Nephron progenitor cell (in vitro differentiated cells): ENCODE measurements around the gene AGXT.

Source experiments
- DNase-seq: peaks from one replicate; pipeline ENCODE4 v3.0.0; 2021
- H3K27ac Mint-ChIP-seq: 2 replicates; pipeline ENCODE4 v1.8.0; 2021; ENCODE audit warnings: mild to moderate bottlenecking, moderate library complexity, mixed read lengths
- H3K27me3 Mint-ChIP-seq: 2 replicates; pipeline ENCODE4 v1.8.0; 2021; ENCODE audit warnings: mild to moderate bottlenecking, low read depth, mixed read lengths; ENCODE audit not compliant: poor library complexity
- H3K36me3 Mint-ChIP-seq: 2 replicates; pipeline ENCODE4 v1.8.0; 2021; ENCODE audit warnings: low read depth, mixed read lengths
- H3K4me1 Mint-ChIP-seq: 2 replicates; pipeline ENCODE4 v1.8.0; 2021; ENCODE audit warnings: mixed read lengths
- H3K4me3 Mint-ChIP-seq: 2 replicates; pipeline ENCODE4 v1.8.0; 2021; ENCODE audit warnings: mild to moderate bottlenecking, moderate library complexity, mixed read lengths
- H3K9me3 Mint-ChIP-seq: 2 replicates; pipeline ENCODE4 v1.8.0; 2021; ENCODE audit warnings: mild to moderate bottlenecking, moderate library complexity, mixed read lengths
- CTCF ChIP-seq: fragments of 200-600 bp; sonication (generic); IDR thresholded peaks from 2 replicates; pipeline ENCODE4 v1.5.0; 2021; ENCODE audit warnings: antibody characterized with exemption

Gene AGXT

GRCh38 chr2:240886678-240887609 is 18.3 kb downstream of the AGXT start:
- Mint-ChIP-seq H3K9me3 (no peaks in the 10 kb centered on the region), H3K4me3 (no peak overlapping the region), H3K36me3 (no peaks in the 10 kb centered on the region)

GRCh38 chr2:240887631-240888030 is 19.0 kb downstream of the AGXT start:
- peaks cover 5% of the 10 kb centered on the region for H3K27me3 Mint-ChIP-seq
- H3K4me3 Mint-ChIP-seq: no peak overlapping the region
- H3K36me3 Mint-ChIP-seq: no peaks in the 10 kb centered on the region
- DNase-seq: no peak
- no peak for TF ChIP-seq CTCF
- no peaks in the 10 kb centered on the region for H3K9me3 Mint-ChIP-seq
- H3K4me1 Mint-ChIP-seq: no peaks in the 10 kb centered on the region
- no peak overlapping the region for H3K27ac Mint-ChIP-seq

More at GRCh38 chr2:240886678-240887609, 18.3 kb downstream of the AGXT start:
- no peak for TF ChIP-seq CTCF
- H3K27me3 Mint-ChIP-seq: peaks cover 7% of the 10 kb centered on the region
- no peak overlapping the region for H3K27ac Mint-ChIP-seq
- no peaks in the 10 kb centered on the region for H3K4me1 Mint-ChIP-seq
- DNase-seq: no peak

GRCh38 chr2:240888130-240888889 is 19.7 kb downstream of the AGXT start:
- H3K36me3 Mint-ChIP-seq: no peaks in the 10 kb centered on the region

GRCh38 chr2:240888890-240889573 is 20.4 kb downstream of the AGXT start:
- Mint-ChIP-seq H3K27me3 (peaks cover 3% of the 10 kb centered on the region), H3K4me1 (peaks cover 5% of the 10 kb centered on the region), H3K4me3 (no peak overlapping the region), H3K27ac (no peak overlapping the region), H3K36me3 (no peaks in the 10 kb centered on the region), H3K9me3 (no peaks in the 10 kb centered on the region)
- no peak for TF ChIP-seq CTCF
- no peak for DNase-seq

More at GRCh38 chr2:240888130-240888889, 19.7 kb downstream of the AGXT start:
- Mint-ChIP-seq H3K4me1 (no peaks in the 10 kb centered on the region), H3K9me3 (no peaks in the 10 kb centered on the region), H3K27ac (no peak overlapping the region), H3K4me3 (no peak overlapping the region), H3K27me3 (peaks cover 3% of the 10 kb centered on the region)
- TF ChIP-seq CTCF: no peak
- no peak for DNase-seq

- H3K36me3 Mint-ChIP-seq: no peaks in the 10 kb centered on the region
- no peak overlapping the region for H3K27ac Mint-ChIP-seq
- TF ChIP-seq CTCF: no peak
- no peaks in the 10 kb centered on the region for H3K9me3 Mint-ChIP-seq
- H3K4me3 Mint-ChIP-seq: no peak overlapping the region
- peaks cover 5% of the 10 kb centered on the region for H3K4me1 Mint-ChIP-seq
- peaks cover 3% of the 10 kb centered on the region for H3K27me3 Mint-ChIP-seq
- DNase-seq: no peak
These were observed 21.3 kb downstream of the AGXT start for GRCh38 chr2:240889601-240890560.
